Activated CD4-positive, alpha-beta T cell treated with anti-CD3 and anti-CD28 coated beads, Interleukin-2, amount 50 U/mL, for 24 hours (primary cell): ENCODE measurements around the gene CCNG2.
A peak's percentile ranks its signal among the peaks of the same experiment; 100 is the strongest.

ENCODE experiments used
- DNase-seq, 2 donors: peaks; one replicate each; pipeline ENCODE4 v3.0.0-alpha.2; 2020; ENCODE audit warnings: low read depth in 1 of 2, low spot score in 1 of 2

CCNG2 gene

DNA sequence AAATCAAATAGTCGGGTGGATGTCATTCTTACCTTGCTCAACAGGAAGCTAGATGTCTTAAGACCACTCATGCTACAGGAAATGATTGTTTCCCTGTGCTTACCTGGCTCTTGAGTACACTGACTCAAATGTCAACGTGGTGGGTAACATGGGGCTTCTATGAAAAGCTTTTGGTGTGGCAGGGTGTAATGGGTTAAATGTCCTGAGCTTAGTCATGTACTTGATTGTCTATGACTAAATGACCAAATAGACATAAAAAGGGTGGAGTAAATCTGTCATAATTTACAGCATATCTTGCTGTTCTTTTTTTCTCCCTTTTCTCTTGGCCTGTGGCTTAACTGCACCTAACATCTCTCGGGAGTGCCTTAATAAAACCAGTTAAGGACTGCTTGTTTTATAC lies 44.9 kb downstream of the CCNG2 start:
- no peak for DNase-seq

DNA sequence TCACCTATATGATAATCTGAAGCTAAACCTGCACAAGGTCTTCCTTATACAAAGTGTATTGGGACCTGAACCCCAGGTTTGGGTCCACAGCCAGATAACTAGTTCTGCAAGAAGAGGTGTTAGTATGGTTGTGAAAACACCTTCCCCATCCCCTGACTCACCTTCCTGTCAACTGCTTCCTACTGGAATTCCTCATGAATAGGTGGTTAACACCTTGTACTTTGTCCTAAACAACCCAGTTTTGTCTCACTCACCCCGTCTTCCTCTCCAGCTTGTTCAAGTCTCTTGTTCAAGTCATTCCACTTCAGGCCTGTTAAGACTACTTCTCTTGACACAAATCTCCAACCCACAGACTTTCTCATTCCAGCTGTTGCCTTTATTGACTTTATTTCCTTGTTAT lies 45.5 kb downstream of the CCNG2 start:
- no peak for DNase-seq

GRCh38 chr4:77203380-77204197 lies 46.6 kb downstream of the CCNG2 start:
- peak; percentile 28 to 63 for DNase-seq

- no peak for DNase-seq
Observed at GRCh38 chr4:77204621-77205020, 47.6 kb downstream of the CCNG2 start.

DNA sequence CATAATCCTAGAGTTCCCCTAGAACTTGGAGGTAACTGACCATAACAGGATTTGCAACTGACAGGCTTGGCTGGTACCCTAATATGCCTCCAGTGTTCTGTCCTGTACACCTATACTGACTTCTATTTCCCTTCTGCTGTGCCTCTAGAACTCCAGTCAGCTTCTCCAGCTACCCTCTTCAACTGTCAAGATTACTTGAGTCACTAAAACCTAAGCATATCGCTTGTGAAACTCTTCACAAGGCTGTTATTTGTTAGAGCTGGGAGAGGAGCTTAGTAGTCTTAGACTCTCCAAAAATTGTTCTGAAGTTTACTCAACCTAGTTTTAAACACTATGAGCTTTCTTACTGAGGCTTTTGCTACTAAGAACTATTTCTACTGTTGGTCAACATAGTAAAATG lies 52.0 kb downstream of the CCNG2 start:
- DNase-seq = no peak

- no peak for DNase-seq
Observed at GRCh38 chr4:77209936-77210335, 52.9 kb downstream of the CCNG2 start.

DNA sequence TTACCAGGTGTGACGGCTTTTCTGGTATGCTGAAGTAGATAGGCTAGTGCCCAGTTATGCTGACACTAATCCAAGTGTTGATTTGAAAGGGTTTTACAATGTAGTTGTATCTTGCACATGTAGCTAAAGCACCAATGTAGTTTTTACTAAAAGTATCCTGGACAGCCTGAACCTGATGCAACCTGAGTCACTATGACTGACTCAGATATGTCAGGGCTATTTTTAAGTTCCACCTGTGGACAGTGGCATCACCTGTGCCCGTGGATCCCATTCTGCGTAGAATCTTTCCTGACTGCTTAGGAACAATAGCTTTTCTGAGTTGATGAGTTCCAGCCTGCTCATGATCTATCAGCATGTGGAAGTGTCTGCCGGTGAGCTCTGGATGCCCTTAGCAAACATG lies 58.1 kb downstream of the CCNG2 start:
- no peak for DNase-seq

DNA sequence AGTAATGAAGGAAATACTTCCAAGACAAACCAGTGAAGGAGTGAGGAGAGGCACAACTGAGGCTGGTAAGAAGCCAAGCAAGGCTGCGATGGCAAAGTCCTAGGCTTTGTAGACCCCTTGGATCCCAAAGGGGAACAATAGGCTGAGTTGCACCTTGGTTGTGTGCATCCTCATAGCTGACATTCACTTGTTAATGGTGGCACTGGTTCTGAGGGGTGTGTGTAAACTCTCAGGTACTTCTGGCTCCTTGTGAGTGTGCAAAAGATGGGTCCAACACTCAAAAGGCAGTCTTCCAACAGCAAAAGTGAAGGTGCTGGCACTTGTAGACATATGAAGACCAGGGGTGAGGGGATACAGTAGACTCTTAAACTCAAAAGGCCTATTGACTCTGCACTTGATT lies 60.5 kb downstream of the CCNG2 start:
- DNase-seq = no peak

- no peak for DNase-seq
Observed at GRCh38 chr4:77219266-77219665, 62.3 kb downstream of the CCNG2 start.
